OCI-LY7 (cell line): ENCODE results near the gene RARA.

ENCODE experiments used
- EZH2phosphoT487 ChIP-seq: fragments of 200-600 bp; sonication (generic); IDR thresholded peaks from 2 replicates; pipeline ENCODE4 v1.6.1; 2018; ENCODE audit warnings: low read depth, borderline replicate concordance, mild to moderate bottlenecking, mixed run types, antibody characterized with exemption, low read length, moderate library complexity, mixed read lengths
- TF ChIP-seq, protein P1 (sequence below): fragments of 200-600 bp; sonication (generic); conservative IDR thresholded peaks from 2 replicates; pipeline ENCODE4 v1.5.1; 2014; ENCODE audit warnings: mild to moderate bottlenecking, antibody characterized with exemption, low read length, moderate library complexity, mixed read lengths

DNA sequence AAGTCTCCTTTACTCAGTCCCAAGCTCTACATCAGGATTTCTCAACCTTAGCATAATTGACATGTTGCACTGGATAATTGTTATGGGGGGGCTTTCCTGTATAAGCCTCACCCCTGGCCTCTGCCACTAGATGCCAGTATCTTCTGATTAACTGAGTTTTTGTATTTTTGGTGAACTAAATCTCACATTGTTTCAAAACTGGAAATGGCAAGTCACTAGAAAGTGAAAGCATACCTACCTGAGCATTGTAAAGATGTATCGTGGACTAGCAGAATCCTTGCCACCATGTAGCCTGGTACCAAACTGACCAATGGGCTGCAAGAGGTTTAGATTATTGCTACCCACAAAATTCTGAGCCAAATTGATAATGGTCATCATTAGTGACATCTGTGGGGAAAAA, 93.7 kb downstream of the RARA start:
- TF ChIP-seq, protein P1, sequence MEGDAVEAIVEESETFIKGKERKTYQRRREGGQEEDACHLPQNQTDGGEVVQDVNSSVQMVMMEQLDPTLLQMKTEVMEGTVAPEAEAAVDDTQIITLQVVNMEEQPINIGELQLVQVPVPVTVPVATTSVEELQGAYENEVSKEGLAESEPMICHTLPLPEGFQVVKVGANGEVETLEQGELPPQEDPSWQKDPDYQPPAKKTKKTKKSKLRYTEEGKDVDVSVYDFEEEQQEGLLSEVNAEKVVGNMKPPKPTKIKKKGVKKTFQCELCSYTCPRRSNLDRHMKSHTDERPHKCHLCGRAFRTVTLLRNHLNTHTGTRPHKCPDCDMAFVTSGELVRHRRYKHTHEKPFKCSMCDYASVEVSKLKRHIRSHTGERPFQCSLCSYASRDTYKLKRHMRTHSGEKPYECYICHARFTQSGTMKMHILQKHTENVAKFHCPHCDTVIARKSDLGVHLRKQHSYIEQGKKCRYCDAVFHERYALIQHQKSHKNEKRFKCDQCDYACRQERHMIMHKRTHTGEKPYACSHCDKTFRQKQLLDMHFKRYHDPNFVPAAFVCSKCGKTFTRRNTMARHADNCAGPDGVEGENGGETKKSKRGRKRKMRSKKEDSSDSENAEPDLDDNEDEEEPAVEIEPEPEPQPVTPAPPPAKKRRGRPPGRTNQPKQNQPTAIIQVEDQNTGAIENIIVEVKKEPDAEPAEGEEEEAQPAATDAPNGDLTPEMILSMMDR, result no peak
- no peak for TF ChIP-seq EZH2phosphoT487
